GM12878 (cell line): ENCODE data around the gene EEF2K.

Source experiments
- ATF2 ChIP-seq: IDR thresholded peaks from 2 replicates; pipeline ENCODE4 v1.6.1; 2012; ENCODE audit warnings: low read length, inconsistent platforms
- CHD4 ChIP-seq: fragments of 200-600 bp; sonication (generic); IDR thresholded peaks from 2 replicates; pipeline ENCODE4 v1.6.1; 2016; ENCODE audit warnings: mild to moderate bottlenecking
- CTCF ChIP-seq, 3 experiments: IDR thresholded peaks in 2 of 3; conservative IDR thresholded peaks in 1 of 3; 2 replicates each; pipeline ENCODE4 v1.5.1; 2011; ENCODE audit warnings: low read depth in 3 of 3, low read length in 3 of 3, mild to moderate bottlenecking in 3 of 3, control low read depth in 2 of 3, moderate library complexity in 2 of 3, inconsistent platforms in 1 of 3, mixed read lengths in 1 of 3; ENCODE audit not compliant: control insufficient read depth in 2 of 3, insufficient read depth in 1 of 3; ENCODE audit errors: extremely low read depth in 1 of 3
- KDM1A ChIP-seq: fragments of 200-600 bp; sonication (generic); IDR thresholded peaks from 2 replicates; pipeline ENCODE4 v1.6.1; 2016; ENCODE audit warnings: borderline replicate concordance
- MXI1 ChIP-seq: fragments of 150-350 bp; IDR thresholded peaks from 2 replicates; pipeline ENCODE4 v1.6.1; 2011; ENCODE audit warnings: low read depth, mild to moderate bottlenecking, inconsistent platforms, low read length, improper control_type of control experiment
- RCOR1 ChIP-seq: conservative IDR thresholded peaks from 2 replicates; pipeline ENCODE4 v1.6.1; 2012; ENCODE audit warnings: low read depth, low read length, improper control_type of control experiment
- ZBTB33 ChIP-seq: fragments of 450-650 bp; IDR thresholded peaks from 2 replicates; pipeline ENCODE4 v1.6.1; 2017; ENCODE audit warnings: mild to moderate bottlenecking

GRCh38 chr16:22190776-22191531 is 15.1 kb upstream of the EEF2K start:
- TF ChIP-seq MXI1: peak; percentile 68; the same call in 1 of the 2 replicates
- no peak for TF ChIP-seq ATF2
- TF ChIP-seq CTCF (IDR thresholded peaks at IDR 0.05 in 2 of 3, conservative IDR thresholded peaks at IDR 0.05 in 1 of 3; ENCODE audit: control insufficient read depth in 2 of 3, extremely low read depth in 1 of 3, insufficient read depth in 1 of 3, low read depth in 3 of 3, low read length in 3 of 3): no peak
- 0 out of 2 replicates have a peak, but pooled peaks have one; percentile 33 for TF ChIP-seq ZBTB33
- no peak for TF ChIP-seq RCOR1
- no peak for TF ChIP-seq KDM1A
- TF ChIP-seq CHD4: no peak
